Activated T-helper 9 cell treated with anti-CD3 and anti-CD28 coated beads, Interleukin-2, amount 50 U/mL, for 16 hours (primary cell): ENCODE data around the gene ZNF10.

Source experiments
- DNase-seq: peaks from one replicate; pipeline ENCODE4 v3.0.0-alpha.2; 2020; ENCODE audit warnings: low read depth

Gene ZNF10

DNA sequence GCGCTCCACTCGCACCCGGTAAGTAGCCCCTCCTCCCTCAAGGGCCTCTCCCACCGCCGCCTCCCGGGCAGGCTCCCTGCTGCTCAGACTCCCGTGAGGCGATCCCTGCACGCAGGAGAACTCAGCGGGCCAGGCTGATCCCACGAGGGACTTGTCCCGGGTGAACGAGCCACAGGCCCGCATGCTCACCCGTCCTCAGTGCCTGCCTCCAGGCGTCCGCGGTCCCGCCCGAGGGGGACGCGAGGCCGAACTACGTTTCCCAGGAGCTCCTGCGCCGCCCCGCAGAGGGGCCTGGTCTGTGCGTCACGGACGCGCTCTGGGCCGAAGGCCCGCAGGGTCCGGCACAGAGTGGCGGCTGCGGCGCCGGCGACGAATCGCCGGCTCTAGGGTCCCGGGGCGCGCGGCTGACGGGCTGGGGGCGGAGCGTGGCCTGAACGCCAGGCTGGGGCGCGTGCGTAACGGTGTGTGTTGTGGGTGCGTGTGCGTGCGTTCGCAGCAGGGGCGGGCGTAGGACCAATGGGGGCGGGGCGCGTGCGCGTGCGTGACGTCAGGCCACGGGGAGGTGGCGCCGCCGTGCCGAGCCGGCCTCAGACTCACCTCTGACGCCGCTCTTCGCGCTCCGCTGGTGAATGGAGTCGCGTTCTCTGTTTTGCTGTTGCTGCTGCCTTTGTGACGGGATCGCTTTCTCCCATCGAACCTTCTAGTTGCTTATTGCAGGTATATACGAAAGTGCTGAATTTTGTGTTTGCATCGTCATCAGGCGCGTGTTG is at the start of gene ZNF10, which contains the start of gene ZNF891:
Gene ZNF10, plus strand, starts transcription at position 590 of the 770 bp plus-strand sequence. CDS start 13,866 bp downstream, outside the sequence.
Gene ZNF891, minus strand, starts transcription at position 237 of the 770 bp plus-strand sequence. CDS start 8,356 bp downstream, outside the sequence.
- DNase-seq = peak; percentile 94

DNA sequence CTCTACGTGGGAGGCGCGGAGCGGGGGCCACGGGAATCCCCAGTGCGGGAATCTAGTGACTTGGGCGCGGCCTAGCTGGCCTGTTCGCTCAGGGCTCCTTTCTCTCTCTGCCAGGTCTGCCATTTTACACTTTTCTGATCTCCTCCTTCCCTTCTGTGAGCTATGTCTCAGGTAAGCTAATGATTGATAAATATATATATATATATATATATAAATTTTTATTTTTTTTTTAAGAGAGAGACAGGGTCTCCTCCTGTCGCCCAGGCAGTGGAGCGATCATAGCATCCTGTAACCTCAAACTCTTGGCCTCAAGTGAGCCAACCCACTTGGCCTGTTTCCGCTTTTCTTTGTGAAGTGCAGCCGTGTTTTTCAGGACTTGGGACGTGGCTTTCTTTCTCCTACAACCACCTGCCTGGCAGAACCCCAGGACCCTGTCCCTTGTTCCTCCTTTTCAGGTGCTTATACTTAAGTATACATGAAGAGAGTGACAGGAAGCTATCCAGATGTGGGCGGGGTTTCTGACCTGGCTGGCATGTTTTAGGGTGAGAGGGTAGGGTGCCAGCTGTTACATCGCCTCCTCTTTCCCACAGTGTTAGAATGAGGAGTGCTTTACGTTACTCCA is 49.2 kb upstream of the ZNF10 start:
- DNase-seq = no peak

DNA sequence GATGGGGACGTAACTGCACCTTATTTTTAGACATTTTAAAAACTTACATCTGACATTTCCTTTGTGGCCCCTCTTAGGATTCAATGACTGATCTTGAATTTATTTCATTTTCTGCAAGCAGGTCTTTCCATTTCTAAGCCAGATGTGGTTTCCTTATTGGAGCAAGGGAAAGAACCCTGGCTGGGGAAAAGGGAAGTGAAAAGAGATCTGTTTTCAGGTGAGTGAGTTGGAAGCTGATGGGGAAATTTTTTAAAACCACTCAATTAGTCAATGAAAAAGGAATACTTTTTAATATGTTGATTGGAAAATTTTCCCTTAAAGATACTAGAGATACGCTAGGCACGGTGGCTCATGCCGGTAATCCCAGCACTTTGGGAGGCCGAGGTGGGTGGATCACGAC is 47.1 kb upstream of the ZNF10 start:
- DNase-seq = no peak

DNA sequence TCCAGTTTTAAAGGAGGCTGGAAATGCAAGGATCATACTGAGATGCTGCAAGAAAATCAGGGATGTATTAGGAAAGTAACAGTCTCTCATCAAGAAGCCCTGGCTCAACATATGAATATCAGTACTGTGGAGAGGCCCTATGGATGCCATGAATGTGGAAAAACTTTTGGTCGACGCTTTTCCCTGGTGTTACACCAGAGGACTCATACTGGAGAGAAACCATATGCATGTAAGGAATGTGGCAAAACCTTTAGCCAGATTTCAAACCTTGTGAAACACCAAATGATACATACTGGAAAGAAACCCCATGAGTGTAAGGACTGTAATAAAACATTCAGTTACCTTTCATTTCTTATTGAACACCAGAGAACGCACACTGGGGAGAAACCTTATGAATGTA is 24.8 kb upstream of the ZNF10 start:
- no peak for DNase-seq

DNA sequence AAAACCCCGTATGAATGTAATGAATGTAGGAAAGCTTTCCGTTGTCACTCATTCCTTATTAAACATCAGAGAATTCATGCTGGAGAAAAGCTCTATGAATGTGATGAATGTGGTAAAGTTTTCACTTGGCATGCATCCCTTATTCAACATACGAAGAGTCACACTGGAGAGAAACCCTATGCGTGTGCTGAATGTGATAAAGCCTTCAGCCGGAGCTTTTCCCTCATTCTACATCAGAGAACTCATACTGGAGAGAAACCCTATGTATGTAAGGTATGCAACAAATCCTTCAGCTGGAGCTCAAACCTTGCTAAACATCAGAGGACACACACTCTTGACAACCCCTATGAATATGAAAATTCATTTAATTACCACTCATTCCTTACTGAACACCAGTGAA is 24.2 kb upstream of the ZNF10 start:
- DNase-seq = no peak

DNA sequence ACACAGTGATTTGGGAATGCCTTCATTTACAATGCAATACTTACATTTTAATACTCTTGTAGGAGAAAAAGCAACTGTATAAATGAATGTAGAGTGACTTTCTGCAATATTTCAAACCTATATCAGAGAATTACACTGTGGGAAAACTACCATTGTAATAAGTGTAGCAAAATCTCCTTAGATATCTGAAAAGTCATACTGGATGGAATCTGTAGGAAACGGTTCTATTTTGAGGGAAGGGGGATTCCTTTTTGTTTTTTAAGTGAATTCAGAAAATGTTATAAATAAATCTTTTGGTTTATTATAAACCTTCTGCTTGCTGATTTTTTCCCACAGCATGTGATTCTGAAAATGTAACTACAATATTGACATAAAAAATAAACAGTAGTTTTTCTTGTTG is 23.3 kb upstream of the ZNF10 start:
- DNase-seq = no peak

DNA sequence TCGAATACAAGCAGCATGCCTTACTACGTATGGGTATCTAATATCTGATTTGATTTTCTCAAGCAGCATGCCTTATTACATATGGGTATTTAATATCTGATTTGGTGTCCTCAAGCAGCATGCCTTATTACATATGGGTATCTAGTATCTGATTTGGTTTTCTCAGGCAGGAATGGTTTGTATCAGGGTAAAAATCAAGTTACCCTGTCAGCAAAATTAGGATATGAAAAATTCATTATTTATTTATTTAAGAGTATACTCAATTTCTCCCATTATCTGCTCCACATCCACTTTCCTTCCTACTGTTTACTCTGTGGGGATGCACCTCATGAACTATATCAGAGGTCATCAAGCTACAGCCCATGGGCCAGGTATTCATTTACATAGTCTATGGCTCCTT is 22.3 kb upstream of the ZNF10 start:
- DNase-seq = no peak

DNA sequence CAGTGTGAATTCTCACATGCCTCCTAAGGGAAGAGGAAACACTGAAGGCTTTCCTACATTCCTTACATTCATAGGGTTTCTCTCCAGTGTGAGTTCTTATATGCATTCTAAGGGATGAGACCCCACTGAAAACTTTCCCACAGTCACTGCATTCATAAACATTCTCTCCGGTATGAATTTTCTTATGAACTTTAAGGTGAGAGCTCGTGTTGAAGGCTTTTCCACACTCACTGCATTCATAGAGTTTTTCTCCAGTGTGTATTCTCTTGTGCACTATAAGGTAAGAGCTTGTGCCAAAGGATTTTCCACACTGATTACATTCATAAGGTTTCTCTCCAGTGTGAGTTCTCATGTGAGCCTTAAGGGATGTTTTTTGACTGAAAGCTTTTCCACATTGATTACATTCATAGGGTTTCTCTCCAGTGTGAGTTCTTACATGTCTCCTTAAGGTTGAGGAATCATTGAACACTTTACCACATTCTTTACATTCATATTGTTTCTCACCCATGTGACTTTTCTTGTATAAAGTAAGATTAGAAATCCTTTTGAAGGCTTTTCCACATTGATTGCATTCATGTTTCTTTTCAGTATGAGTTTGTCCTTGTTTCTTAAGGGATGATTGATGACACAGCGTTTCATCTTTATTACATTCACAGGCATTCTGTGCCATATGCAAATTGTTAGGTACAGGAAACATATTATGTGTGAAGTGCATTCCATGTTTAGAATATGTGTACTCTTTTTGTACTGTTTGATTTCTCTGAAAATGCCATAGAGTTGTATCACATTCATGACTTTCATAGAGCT is 9.8 kb upstream of the ZNF10 start:
- no peak for DNase-seq

DNA sequence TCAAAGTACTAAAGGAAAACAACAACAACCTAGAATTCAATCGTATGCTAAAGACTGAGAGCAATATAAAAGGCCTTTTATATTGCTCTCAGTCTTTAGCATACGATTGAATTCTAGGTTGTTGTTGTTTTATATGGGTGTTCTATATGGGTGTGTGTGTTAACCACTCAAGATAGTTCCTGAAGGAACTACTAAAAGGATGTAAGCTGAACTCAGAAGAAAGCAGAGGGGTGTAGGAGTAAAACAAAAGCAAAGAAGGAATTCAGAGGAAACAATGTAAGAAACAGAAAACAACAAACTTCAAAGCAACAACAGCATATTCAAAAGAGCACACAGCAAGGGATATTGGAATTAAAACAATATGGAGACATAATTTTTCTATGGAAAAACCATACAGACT is 5.8 kb upstream of the ZNF10 start:
- DNase-seq = no peak

DNA sequence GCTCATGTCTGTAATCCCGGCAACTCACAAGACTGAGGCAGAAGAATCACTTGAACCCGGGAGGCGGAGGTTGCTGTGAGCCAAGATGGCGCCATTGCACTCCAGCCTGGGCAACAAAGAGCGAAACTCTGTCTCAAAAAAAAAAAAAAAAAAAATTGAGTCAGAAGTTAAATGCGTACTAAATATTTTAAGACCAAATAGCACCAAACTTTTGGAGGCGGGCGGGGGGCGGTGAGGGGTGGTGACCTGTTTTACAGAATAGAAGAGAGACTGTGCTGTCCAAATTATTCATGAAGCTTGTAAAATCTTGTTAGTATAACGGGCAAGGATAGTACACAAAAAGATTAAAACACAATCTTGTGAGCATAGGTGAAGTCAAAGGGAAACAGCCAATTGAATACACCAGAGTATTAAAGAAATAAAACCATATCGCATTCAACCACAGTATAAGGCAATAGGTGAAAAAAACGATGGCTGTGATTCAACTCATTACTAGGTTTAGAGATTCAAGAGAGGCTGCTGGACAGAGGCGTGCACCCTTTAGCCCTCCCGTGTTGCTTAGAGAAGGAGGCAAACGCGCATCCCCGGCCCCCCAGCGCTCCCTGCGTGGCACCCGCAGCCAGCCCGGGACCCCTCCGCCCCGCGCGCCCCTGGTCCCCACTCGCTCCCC is 924 bp upstream of the ZNF10 start:
- no peak for DNase-seq

DNA sequence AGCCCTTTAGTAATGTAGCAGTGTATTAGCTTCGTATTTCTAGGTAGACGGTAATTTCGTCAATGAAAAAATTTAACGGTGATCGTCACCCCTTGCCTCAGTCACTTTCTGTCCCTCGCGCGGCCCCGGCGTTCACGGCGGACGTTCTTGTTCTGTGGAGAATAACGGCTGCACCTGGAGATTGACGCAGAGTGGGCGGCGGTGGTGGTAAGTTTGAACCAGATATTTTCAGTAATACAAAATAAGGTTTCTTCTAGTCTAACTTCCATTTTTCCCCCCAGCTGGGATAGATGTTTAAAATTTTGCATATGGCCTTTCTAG is 341 bp downstream of the ZNF10 start:
- peak; percentile 13 for DNase-seq

DNA sequence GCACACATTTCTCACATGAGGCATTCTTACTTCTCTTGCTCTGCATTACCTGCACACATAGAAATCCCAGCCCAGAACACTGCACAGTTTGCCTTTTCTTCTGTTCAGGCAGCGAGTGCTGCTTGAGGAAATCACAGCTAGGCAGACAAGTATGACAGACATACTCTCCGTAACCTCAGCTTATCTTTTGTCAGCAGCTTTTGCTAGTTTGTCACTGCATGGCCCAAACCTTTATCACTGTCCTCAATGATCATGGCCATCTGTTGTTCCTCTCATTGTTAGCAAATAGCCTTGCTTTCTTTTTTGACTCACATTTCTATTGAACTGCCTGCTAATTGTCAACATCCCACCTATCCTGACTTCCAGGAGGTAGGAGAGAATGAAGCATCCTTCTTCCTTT is 5.3 kb downstream of the ZNF10 start:
- DNase-seq = no peak

DNA sequence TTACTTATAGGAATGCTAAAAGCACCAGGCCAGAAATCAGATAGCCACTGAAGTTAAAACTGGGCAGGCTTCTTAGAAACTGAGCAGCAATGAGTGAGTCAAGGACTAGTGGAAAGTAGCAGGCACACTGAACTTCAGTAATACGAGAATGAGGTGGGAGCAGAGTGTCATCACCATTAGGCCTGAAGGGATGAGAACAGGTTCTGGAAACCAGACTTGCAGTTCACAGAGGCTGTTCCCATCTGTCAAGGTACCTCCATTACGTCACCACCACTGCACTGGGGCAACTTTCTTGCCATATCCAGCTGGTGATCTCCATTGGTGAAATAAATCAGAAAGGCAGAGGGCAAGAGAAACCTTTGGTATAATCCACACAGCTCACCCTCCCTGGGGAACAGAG is 15.6 kb downstream of the ZNF10 start:
- no peak for DNase-seq

DNA sequence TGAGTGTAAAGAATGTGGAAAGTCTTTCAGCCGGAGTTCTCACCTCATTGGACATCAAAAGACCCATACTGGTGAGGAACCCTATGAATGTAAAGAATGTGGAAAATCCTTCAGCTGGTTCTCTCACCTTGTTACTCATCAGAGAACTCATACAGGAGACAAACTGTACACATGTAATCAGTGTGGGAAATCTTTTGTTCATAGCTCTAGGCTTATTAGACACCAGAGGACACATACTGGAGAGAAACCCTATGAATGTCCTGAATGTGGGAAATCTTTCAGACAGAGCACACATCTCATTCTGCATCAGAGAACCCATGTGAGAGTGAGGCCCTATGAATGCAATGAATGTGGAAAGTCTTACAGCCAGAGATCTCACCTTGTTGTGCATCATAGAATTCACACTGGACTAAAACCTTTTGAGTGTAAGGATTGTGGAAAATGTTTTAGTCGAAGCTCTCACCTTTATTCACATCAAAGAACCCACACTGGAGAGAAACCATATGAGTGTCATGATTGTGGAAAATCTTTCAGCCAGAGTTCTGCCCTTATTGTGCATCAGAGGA is 25.8 kb downstream of the ZNF10 start:
- no peak for DNase-seq

DNA sequence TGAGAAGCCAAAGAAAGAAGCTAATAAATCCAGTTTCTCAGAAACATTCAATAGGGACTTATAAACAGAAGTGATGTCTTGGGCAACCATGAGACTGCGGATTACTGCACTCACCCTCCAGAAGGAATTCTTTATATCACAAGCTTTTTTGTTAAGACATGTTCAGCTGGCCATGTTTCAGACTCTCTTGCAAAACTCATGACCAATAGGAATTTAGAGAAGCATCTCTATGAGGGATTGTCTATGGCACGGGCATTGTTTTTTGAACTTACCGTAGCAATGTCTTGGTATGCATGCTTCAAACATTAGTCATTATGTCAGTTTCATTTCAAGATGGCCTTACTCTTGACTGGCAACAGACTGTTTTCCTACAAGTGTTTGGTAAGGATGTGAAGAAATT is 35.3 kb downstream of the ZNF10 start:
- DNase-seq = no peak

DNA sequence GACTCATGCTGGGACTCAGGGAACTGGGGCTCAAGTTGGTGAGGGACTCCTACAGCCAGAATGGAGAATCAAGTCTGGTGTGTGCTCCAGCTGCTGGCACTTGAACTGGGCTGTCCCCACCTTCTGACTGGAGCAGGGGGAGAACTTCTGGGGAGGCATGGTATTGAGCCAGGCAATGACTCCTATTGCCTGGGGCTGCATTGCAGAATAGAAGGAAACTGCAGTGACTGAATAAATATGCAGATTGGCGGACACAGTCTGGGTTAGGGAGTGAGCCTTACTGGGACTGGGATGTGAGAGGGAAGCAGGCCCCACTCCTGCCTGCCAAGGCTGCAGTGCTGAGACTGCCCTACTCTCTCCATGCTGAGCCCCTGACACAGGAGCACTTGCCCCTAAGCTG is 42.1 kb downstream of the ZNF10 start:
- no peak for DNase-seq

DNA sequence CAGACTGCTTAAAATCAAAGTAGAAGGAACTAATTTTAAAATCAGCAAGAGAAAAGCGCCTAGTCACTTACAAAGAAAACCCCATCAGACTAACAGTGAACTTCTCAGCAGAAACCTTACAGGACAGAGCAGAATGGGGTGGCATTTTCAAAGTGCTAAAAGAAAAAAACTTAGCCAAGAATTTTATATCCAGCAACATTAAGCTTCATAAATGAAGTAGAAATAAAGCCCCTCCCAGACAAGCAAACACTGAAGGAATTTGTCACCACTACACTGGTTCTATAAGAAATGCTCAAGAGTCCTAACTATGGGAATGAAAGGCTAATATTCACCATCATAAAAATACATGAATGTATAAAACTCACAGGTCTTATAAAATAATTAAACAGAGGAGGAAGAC is 44.5 kb downstream of the ZNF10 start:
- DNase-seq = no peak

DNA sequence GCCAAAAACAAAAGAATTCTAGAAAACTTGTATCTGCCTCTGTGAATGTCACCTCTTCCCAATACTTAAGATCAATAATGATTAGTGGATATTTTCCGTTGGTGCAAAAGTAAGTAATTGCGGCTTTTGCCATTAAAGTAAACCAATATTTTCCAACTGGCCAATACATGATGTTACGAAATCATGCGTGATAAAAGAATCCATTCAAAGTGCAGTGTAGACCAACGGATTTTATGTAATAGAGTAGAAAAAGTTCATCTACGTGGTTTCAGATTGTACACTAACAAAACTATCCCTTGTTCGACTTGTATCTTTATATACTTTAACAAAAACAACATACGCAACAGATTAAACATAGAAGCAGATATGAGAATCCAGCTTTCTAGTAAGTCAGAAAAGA is 50.2 kb downstream of the ZNF10 start:
- no peak for DNase-seq

DNA sequence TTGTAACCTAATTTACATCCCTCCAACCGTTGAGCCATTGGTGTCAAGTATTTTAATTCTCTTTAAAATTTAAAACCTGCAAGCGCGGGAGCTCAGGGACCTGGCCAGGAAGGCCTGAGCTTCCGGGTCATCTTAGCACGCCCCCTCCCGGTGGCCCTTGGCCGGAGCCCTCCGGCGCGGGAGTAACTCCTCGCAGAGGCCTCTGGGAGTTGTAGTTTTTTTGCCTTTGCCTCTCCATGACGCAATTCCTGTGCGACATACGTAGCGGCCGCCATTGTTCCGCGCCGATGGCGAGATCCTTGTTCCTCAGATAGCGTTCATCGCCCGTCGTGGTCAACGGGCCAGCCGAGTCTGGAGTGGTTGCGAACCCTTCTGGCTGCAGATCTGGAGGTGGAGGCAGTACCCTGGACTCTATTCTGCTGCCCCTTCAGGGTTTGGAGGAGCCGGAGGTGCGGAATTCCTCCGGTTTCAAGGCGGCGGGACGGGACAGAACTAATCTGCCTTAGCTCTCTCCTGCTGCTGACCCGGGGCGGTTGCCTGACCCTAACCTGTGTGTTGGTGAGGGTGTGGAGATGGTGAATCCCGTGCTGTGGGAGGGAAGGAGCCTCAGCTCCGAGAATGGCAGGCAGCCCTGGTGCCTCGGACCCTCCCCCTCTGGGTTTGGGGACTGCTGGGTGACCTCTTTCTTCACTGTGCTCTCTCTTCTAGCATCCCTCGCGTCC is 51.0 kb downstream of the ZNF10 start, which contains the start of gene ZNF268:
Gene ZNF268, plus strand, starts transcription at position 258 of the 722 bp plus-strand sequence. CDS start 503 bp downstream, outside the sequence.
- peak; percentile 82 for DNase-seq

DNA sequence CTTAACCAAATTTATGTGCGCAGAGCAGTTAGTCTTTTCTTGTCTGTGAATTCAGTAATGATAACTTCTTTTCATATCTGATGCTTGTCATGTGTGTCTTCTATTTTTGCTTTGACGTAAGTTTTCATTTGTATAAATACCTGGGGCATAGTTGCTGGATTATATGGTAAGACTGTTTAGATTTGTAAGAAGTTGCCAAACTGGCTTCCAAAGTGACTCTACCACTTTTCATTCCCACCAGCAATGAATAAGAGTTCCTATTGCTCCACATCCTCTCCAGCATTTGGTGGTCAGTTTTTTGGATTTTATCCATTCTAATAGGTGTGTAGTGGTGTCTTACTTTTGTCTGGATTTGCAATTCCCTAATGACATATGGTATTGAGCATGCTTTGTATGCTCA is 59.7 kb downstream of the ZNF10 start:
- no peak for DNase-seq

DNA sequence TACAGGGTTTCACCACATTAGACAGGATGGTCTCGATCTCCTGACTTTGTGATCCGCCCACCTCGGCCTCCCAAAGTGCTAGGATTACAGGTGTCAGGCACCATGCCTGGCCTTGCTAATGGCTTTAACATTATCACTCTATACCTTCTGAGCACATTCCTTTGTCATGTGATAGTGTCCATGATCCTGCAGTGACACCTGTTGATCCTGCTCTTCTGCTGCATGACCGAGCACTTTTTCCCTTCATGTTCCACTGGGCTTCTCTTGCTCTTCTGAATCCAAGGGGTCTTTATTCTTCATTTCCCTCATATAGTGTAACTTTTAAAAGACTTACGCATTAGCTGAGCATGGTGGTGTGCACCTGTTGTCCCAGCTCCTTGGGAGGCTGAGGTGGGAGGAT is 62.4 kb downstream of the ZNF10 start:
- no peak for DNase-seq
